ENCODE data around the gene IPO13.

The IPO13 gene

DNA sequence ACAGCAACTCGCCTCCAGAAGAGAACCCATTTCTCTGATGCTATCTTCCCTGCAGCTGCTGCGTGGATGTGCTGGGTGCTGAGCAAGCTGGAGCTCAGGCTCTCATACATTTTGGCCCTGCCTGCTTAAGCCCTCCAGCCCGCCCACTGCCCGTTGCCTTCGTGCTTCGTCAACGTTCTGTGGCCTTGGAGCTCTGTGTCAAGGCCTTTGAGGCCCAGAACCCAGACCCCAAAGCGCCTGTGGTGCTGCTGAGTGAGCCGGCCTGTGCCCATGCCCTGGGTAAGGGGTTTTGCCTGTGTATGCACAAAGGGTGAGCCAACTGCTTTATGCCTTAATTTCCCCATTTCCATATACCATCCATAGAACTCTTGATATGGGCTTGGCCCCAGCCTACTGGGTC lies 24.2 kb downstream of the IPO13 start:
- H3K4me2 ChIP-seq, result peak overlapping the region; percentile 86 to 100 (median 96)
- H3K9me3 ChIP-seq (replicated peaks in 1 of 11), result no peaks in the 10 kb centered on the region
- H3K4me1 ChIP-seq, result peaks cover 21 to 31% (median 26%) of the 10 kb centered on the region in 10 experiments
- H3K4me3 ChIP-seq, result peak overlapping the region; percentile 76 to 94 (median 88)
- no peak for TF ChIP-seq Cebpa-rat (IDR thresholded peaks at IDR 0.05)
- peak overlapping the region in 10 of 11 experiments; percentile 76 to 91 (median 84); a peak in 19 of 22 replicates for H3K9ac ChIP-seq
- H3K27me3 ChIP-seq, result no peaks in the 10 kb centered on the region
- peak overlapping the region in 2 of 11 experiments; percentile 66 to 80; a peak in 2 of 22 replicates for H3K27ac ChIP-seq
- peaks cover 6 to 43% (median 17%) of the 10 kb centered on the region in 11 experiments for H4K20me1 ChIP-seq
- peaks cover 23 to 53% (median 45%) of the 10 kb centered on the region in 11 experiments for H3K36me3 ChIP-seq

DNA sequence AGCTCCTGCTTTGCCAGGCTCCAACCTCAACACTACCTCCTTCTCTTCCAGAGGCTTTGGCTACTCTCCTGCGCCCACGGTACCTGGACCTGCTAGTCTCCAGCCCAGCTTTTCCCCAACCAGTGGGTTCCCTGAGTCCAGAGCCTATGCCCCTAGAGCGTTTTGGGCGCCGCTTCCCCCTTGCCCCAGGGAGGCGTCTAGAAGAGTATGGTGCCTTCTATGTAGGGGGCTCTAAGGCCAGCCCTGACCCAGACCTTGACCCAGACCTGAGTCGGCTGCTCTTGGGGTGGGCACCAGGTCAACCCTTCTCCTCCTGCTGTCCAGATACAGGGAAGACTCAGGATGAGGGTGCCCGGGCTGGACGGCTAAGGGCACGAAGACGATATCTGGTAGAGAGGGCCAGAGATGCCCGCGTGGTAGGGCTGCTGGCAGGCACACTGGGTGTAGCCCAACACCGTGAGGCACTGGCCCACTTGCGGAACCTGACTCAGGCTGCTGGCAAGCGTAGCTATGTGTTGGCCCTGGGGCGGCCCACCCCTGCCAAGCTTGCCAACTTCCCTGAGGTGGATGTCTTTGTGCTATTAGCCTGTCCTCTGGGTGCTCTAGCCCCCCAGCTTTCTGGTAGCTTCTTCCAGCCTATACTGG lies 24.7 kb downstream of the IPO13 start:
- peak overlapping the region; percentile 86 to 100 (median 96) for H3K4me2 ChIP-seq

DNA sequence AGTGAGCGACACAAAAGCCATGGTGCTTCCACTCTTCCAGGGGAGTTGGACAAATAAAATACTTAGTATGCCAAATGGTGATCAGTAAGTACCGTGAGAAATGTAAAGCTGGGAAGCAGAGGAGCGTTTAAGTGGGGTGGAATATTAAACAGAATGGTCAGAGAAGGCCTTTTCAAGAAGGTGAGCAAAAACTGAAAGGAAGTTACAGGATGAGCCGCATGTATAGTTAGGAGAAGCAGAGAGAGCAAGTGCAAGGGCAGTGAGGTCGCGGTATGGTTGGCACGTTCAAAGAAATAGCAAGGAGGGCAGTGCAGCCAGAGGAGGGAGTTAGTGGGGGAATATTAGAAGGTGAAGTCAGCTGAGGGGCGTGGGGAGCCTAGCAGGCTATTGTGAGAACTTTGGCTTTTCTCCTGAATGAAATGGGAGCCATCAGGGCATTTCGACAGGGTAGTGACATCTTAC lies 27.3 kb downstream of the IPO13 start:
- no peak for TF ChIP-seq Cebpa-rat (IDR thresholded peaks at IDR 0.05)
- Histone ChIP-seq H3K27ac (peak overlapping the region in 10 of 11 experiments; percentile 90 to 100 (median 98); a peak in 14 of 22 replicates), H4K20me1 (peaks cover 34 to 64% (median 37%) of the 10 kb centered on the region in 11 experiments), H3K4me2 (peak overlapping the region; percentile 89 to 99 (median 98)), H3K9ac (peak overlapping the region; percentile 94 to 100 (median 99)), H3K4me1 (peaks cover 50 to 60% (median 56%) of the 10 kb centered on the region in 10 experiments), H3K9me3 (replicated peaks in 1 of 11) (no peaks in the 10 kb centered on the region), H3K27me3 (no peaks in the 10 kb centered on the region), H3K4me3 (peak overlapping the region; percentile 91 to 100 (median 96)), H3K36me3 (peaks cover 36 to 59% (median 50%) of the 10 kb centered on the region in 11 experiments)

More for the DNA sequence above, 24.7 kb downstream of the IPO13 start:
- no peaks in the 10 kb centered on the region for H3K27me3 ChIP-seq
- H3K4me3 ChIP-seq, result peak overlapping the region in 6 of 10 experiments; percentile 84 to 94 (median 90); a peak in 13 of 20 replicates
- peaks cover 26 to 36% (median 32%) of the 10 kb centered on the region in 10 experiments for H3K4me1 ChIP-seq
- H3K36me3 ChIP-seq, result peaks cover 27 to 53% (median 45%) of the 10 kb centered on the region in 11 experiments
- H3K9me3 ChIP-seq (replicated peaks in 1 of 11), result no peaks in the 10 kb centered on the region
- H3K27ac ChIP-seq, result no peak overlapping the region
- peaks cover 11 to 45% (median 23%) of the 10 kb centered on the region in 11 experiments for H4K20me1 ChIP-seq
- peak overlapping the region in 2 of 11 experiments; percentile 84 to 91; a peak in 3 of 22 replicates for H3K9ac ChIP-seq
- no peak for TF ChIP-seq Cebpa-rat (IDR thresholded peaks at IDR 0.05)

DNA sequence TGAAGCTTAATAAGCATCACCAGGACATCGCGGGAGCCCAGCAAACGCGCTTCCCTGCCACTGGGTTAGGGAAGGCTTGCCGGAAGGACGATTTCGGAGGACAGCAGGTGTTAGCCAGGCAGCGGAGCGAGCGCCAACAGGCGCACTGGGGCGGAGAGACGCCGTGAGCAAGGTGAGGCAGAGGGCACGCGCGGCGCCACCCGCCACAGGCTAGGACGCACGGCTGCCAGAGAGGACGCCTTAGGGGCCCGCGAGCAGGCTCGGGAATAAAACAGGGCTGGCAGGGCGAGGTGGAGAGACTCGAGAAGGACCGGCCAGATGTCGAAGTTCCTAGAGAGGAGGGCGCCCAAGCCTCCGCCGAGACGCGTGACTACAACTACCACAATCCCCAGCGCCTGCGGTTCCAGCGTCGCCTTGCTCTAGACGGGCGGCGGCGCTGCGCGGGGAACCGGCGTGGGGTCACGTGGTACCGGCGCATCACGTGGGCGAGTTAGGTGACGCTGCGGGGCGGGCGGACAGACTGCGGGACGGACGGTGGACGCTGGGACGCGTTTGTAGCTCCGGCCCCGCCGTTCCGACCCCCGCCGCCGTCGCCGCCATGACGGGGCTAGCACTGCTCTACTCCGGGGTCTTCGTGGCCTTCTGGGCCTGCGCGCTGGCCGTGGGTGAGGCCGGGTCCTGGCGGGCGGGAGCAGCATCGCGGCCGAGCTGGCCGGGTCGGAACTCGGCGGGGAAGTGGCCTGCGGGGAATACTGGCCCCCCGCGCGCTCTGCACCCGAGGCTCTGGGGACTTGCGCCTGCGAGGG lies 27.9 kb downstream of the IPO13 start, which contains the start of gene ATP6V0B:
Gene ATP6V0B (plus strand): TSS at position 518 of the 806 bp plus-strand sequence. CDS start 81 bp downstream, at position 599.
- Histone ChIP-seq H3K9ac (peak within 1 kb of the TSS; percentile 94 to 100 (median 99)), H3K4me1 (peaks cover 50 to 60% (median 56%) of the 10 kb centered on the region in 10 experiments), H3K27me3 (no peaks in the 10 kb centered on the region), H3K4me2 (peak within 1 kb of the TSS; percentile 89 to 100 (median 98)), H3K4me3 (peak within 1 kb of the TSS; percentile 91 to 100 (median 96)), H3K9me3 (replicated peaks in 1 of 11) (no peaks in the 10 kb centered on the region), H3K27ac (peak within 1 kb of the TSS; percentile 90 to 100 (median 99)), H4K20me1 (peaks cover 34 to 64% (median 37%) of the 10 kb centered on the region in 11 experiments), H3K36me3 (peaks cover 36 to 59% (median 50%) of the 10 kb centered on the region in 11 experiments)
- no peak for TF ChIP-seq Cebpa-rat (IDR thresholded peaks at IDR 0.05)

DNA sequence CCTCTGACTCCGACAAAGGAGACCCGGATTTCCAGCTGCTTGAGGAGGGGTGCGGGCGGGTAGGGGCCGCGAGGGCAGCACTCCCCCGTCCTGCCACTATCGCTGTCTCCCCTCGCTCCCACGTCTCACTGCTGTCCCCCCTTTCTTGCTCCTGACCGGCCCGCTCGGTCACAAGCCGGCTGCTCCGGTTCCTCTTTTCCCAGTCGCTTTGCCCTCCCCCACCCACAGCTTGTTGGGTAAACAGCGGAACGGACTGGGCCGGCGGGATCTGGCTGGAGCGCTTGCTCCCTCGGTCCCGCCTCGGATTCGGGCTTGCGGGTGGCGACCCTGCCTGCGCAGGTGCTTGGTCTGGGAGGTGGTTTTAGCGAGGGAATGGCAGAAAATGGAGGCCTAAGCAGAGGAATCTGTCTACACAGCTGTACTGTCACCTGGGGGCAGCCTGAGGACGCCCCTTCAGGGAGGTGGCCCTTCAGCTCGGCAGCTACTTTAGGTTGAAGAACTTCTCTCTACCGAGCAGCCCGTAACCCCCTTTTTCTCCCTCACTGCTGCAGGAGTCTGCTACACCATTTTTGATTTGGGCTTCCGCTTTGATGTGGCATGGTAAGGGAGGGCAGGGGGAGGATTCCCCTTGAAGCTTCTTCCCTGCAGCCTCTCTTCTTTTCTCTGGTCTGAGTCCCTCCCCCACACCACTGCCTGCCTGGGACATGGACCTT lies 28.7 kb downstream of the IPO13 start:
- Histone ChIP-seq H3K36me3 (peaks cover 36 to 59% (median 50%) of the 10 kb centered on the region in 11 experiments), H4K20me1 (peaks cover 34 to 66% (median 37%) of the 10 kb centered on the region in 11 experiments), H3K27me3 (no peaks in the 10 kb centered on the region), H3K4me3 (peak overlapping the region; percentile 91 to 100 (median 96)), H3K4me1 (peaks cover 55 to 65% (median 61%) of the 10 kb centered on the region in 10 experiments), H3K4me2 (peak overlapping the region; percentile 89 to 100 (median 98)), H3K9me3 (replicated peaks in 1 of 11) (no peaks in the 10 kb centered on the region), H3K9ac (peak overlapping the region; percentile 94 to 100 (median 99)), H3K27ac (peak overlapping the region; percentile 90 to 100 (median 99))
- no peak for TF ChIP-seq Cebpa-rat (IDR thresholded peaks at IDR 0.05)

DNA sequence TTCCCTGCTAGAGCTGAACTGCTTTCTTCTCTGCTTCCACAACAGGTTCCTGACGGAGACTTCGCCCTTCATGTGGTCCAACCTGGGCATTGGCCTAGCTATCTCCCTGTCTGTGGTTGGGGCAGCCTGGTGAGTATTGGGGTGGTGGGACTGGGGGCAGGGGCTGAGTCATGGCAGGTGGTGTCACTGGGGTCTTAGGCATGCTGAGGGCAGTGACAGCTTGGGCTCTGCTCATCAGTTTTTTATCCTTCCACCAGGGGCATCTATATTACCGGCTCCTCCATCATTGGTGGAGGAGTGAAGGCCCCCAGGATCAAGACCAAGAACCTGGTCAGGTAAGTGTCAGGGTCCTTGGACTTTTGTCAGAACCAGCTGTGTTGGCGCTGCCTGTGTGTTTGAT lies 29.3 kb downstream of the IPO13 start:
- Histone ChIP-seq H4K20me1 (peaks cover 34 to 66% (median 37%) of the 10 kb centered on the region in 11 experiments), H3K9ac (peak overlapping the region; percentile 94 to 100 (median 99)), H3K27ac (peak overlapping the region in 10 of 11 experiments; percentile 90 to 100 (median 98); a peak in 17 of 22 replicates), H3K4me2 (peak overlapping the region; percentile 89 to 100 (median 98)), H3K36me3 (peaks cover 36 to 55% (median 48%) of the 10 kb centered on the region in 11 experiments), H3K27me3 (no peaks in the 10 kb centered on the region), H3K4me1 (peaks cover 55 to 65% (median 61%) of the 10 kb centered on the region in 10 experiments), H3K9me3 (replicated peaks in 1 of 11) (no peaks in the 10 kb centered on the region), H3K4me3 (peak overlapping the region; percentile 91 to 100 (median 96))
- TF ChIP-seq Cebpa-rat (IDR thresholded peaks at IDR 0.05), result no peak

DNA sequence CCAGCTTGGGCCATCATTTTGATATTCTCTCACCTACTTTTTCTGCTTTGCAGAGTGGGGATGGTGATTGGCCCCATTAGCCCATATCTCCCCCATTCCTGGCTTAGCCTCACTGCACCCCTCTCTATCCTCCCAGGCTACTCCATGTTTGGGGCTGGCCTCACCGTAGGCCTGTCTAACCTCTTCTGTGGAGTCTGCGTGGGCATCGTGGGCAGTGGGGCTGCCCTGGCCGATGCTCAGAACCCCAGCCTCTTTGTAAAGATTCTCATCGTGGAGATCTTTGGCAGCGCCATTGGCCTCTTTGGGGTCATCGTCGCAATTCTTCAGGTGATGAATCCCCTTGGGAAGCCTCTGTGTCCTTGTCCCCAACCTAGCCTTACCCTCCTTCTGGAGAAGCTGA lies 30.1 kb downstream of the IPO13 start:
- Histone ChIP-seq H3K27me3 (no peaks in the 10 kb centered on the region), H3K4me2 (peak overlapping the region; percentile 89 to 100 (median 98)), H4K20me1 (peaks cover 34 to 66% (median 43%) of the 10 kb centered on the region in 11 experiments), H3K4me1 (peaks cover 55 to 66% (median 64%) of the 10 kb centered on the region in 10 experiments), H3K9ac (peak overlapping the region; percentile 84 to 100 (median 98); a peak in 19 of 22 replicates), H3K9me3 (replicated peaks in 1 of 11) (no peaks in the 10 kb centered on the region), H3K4me3 (peak overlapping the region in 9 of 10 experiments; percentile 91 to 100 (median 97); a peak in 18 of 20 replicates), H3K27ac (no peak overlapping the region), H3K36me3 (peaks cover 36 to 55% (median 47%) of the 10 kb centered on the region in 11 experiments)
- TF ChIP-seq Cebpa-rat (IDR thresholded peaks at IDR 0.05), result no peak

All from BLaER1 treated with 17β-estradiol and CSF1 and Interleukin-3, amounts not matched to agents 10 nM and 100 nM (cell line).